GM12878 (cell line): ENCODE results near the gene APOL4. TPM values are rescaled to one million over a fixed set of nuclear protein-coding genes. Genes with fewer than 3 reads are reported as not detected.

ENCODE experiments used
- polyA plus RNA-seq, 11 experiments: library from polyadenylated mRNA; depleted of rRNA in 4 of 11; unstranded in 6 of 11; stranded (reverse) in 5 of 11; fragments of >200 nt; fragmentation: Nextera tagmentation in 4 of 11; fragmentation: Illumina TruSeq in 1 of 11; extraction: Ambion mirVana in 4 of 11; extraction: Trizol in 1 of 11; gene quantifications; 1 replicate in 1 of 11; 2 replicates in 10 of 11; pipeline versions ENCODE4 v1.2.1 to v1.2.3, GENCODE V29; 2011 to 2016; ENCODE audit warnings: inconsistent platforms in 2 of 11, missing spikeins in 2 of 11, low read depth in 1 of 11
- total RNA-seq, 4 experiments: library from RNA; depleted of rRNA in 3 of 4; stranded (reverse); fragments of >200 nt in 3 of 4; fragmentation: Illumina TruSeq in 1 of 4; extraction: Trizol in 1 of 4; gene quantifications; 2 replicates each; pipeline versions ENCODE4 v1.2.1 to v1.2.3, GENCODE V29; 2013 to 2021

APOL4 gene
- total and polyA plus RNA-seq, 10 of the 15 experiments (the other 5 are each of a cell fraction or from before 2014, with no cell fraction given), result 0.03 to 0.24 (median 0.19) TPM; not detected in 7

Other genes starting within 250 kb of the APOL4 start
- not detected in 2 replicates for gene RBFOX2, start 173.0 kb downstream of the APOL4 start, total RNA-seq (2014; rRNA removed)
- not detected in 2 replicates for gene RBFOX2, start 173.0 kb downstream of the APOL4 start, total RNA-seq (2014; rRNA removed; fragmentation: Illumina TruSeq; extraction: Trizol)
- 0.11 and 0.46 TPM in 2 replicates for gene RBFOX2, start 173.0 kb downstream of the APOL4 start, total RNA-seq (2021)
- gene RBFOX2, start 173.0 kb downstream of the APOL4 start, polyA plus RNA-seq (2011; rRNA removed), result 2.4 and 2.7 TPM in 2 replicates
- 0.02 and 0.07 TPM in 2 replicates for gene RBFOX2, start 173.0 kb downstream of the APOL4 start, polyA plus RNA-seq (2014; fragmentation: Illumina TruSeq; extraction: Trizol)
- not detected for gene RBFOX2, start 173.0 kb downstream of the APOL4 start, polyA plus RNA-seq (2014; fragmentation: Nextera tagmentation; extraction: Ambion mirVana)
- gene RBFOX2, start 173.0 kb downstream of the APOL4 start, polyA plus RNA-seq (2014; rRNA removed), result 0.01 TPM in 1 of 2 replicates, not detected in the other
- gene RBFOX2, start 173.0 kb downstream of the APOL4 start, polyA plus RNA-seq (2016; fragmentation: Nextera tagmentation; extraction: Ambion mirVana), result under 1 TPM; 0.13 to 0.20 TPM
- gene APOL3, start 41.1 kb downstream of the APOL4 start, total RNA-seq (2014; rRNA removed), result 66.8 and 66.9 TPM in 2 replicates
- 51.7 and 53.4 TPM in 2 replicates for gene APOL3, start 41.1 kb downstream of the APOL4 start, total RNA-seq (2014; rRNA removed; fragmentation: Illumina TruSeq; extraction: Trizol)
- 50.6 and 56.9 TPM in 2 replicates for gene APOL3, start 41.1 kb downstream of the APOL4 start, total RNA-seq (2021)
- gene APOL3, start 41.1 kb downstream of the APOL4 start, polyA plus RNA-seq (2011; rRNA removed), result 48.6 and 52.4 TPM in 2 replicates
- 62.4 and 63.1 TPM in 2 replicates for gene APOL3, start 41.1 kb downstream of the APOL4 start, polyA plus RNA-seq (2014; fragmentation: Illumina TruSeq; extraction: Trizol)
- 10 to 100 TPM in 1 of 2 experiments, 1 to 10 TPM in 1; 6.9 to 33.7 TPM for gene APOL3, start 41.1 kb downstream of the APOL4 start, polyA plus RNA-seq (2014; fragmentation: Nextera tagmentation; extraction: Ambion mirVana)
- 42.9 and 44.5 TPM in 2 replicates for gene APOL3, start 41.1 kb downstream of the APOL4 start, polyA plus RNA-seq (2014; rRNA removed)
- 10 to 100 TPM; 21.1 to 23.3 TPM for gene APOL3, start 41.1 kb downstream of the APOL4 start, polyA plus RNA-seq (2016; fragmentation: Nextera tagmentation; extraction: Ambion mirVana)
- gene APOL2, start 37.7 kb upstream of the APOL4 start, total RNA-seq (2014; rRNA removed), result 25.1 and 26.6 TPM in 2 replicates
- gene APOL2, start 37.7 kb upstream of the APOL4 start, total RNA-seq (2014; rRNA removed; fragmentation: Illumina TruSeq; extraction: Trizol), result 27.0 and 27.3 TPM in 2 replicates
- 29.0 and 32.9 TPM in 2 replicates for gene APOL2, start 37.7 kb upstream of the APOL4 start, total RNA-seq (2021)
- gene APOL2, start 37.7 kb upstream of the APOL4 start, polyA plus RNA-seq (2011; rRNA removed), result 32.6 and 39.9 TPM in 2 replicates
- 22.3 and 24.9 TPM in 2 replicates for gene APOL2, start 37.7 kb upstream of the APOL4 start, polyA plus RNA-seq (2014; fragmentation: Illumina TruSeq; extraction: Trizol)
- 10 to 100 TPM in 1 of 2 experiments, 1 to 10 TPM in 1; 4.4 to 14.7 TPM for gene APOL2, start 37.7 kb upstream of the APOL4 start, polyA plus RNA-seq (2014; fragmentation: Nextera tagmentation; extraction: Ambion mirVana)
- gene APOL2, start 37.7 kb upstream of the APOL4 start, polyA plus RNA-seq (2014; rRNA removed), result 26.9 and 27.4 TPM in 2 replicates
- gene APOL2, start 37.7 kb upstream of the APOL4 start, polyA plus RNA-seq (2016; fragmentation: Nextera tagmentation; extraction: Ambion mirVana), result 10 to 100 TPM; 12.3 to 13.7 TPM
- 13.7 and 14.4 TPM in 2 replicates for gene APOL1, start 51.3 kb upstream of the APOL4 start, total RNA-seq (2014; rRNA removed)
- gene APOL1, start 51.3 kb upstream of the APOL4 start, total RNA-seq (2014; rRNA removed; fragmentation: Illumina TruSeq; extraction: Trizol), result 12.6 and 13.1 TPM in 2 replicates
- 27.4 and 28.6 TPM in 2 replicates for gene APOL1, start 51.3 kb upstream of the APOL4 start, total RNA-seq (2021)
- 27.2 and 42.0 TPM in 2 replicates for gene APOL1, start 51.3 kb upstream of the APOL4 start, polyA plus RNA-seq (2011; rRNA removed)
- 20.6 and 25.3 TPM in 2 replicates for gene APOL1, start 51.3 kb upstream of the APOL4 start, polyA plus RNA-seq (2014; fragmentation: Illumina TruSeq; extraction: Trizol)
- 10 to 100 TPM in 1 of 2 experiments, 1 to 10 TPM in 1; 9.0 to 10.7 TPM for gene APOL1, start 51.3 kb upstream of the APOL4 start, polyA plus RNA-seq (2014; fragmentation: Nextera tagmentation; extraction: Ambion mirVana)
- 18.3 and 18.7 TPM in 2 replicates for gene APOL1, start 51.3 kb upstream of the APOL4 start, polyA plus RNA-seq (2014; rRNA removed)
- gene APOL1, start 51.3 kb upstream of the APOL4 start, polyA plus RNA-seq (2016; fragmentation: Nextera tagmentation; extraction: Ambion mirVana), result 10 to 100 TPM; 17.2 to 18.0 TPM
- gene MYH9, start 186.2 kb upstream of the APOL4 start, total RNA-seq (2014; rRNA removed), result 185 and 216 TPM in 2 replicates
- gene MYH9, start 186.2 kb upstream of the APOL4 start, total RNA-seq (2014; rRNA removed; fragmentation: Illumina TruSeq; extraction: Trizol), result 82.8 and 83.1 TPM in 2 replicates
- 497 and 525 TPM in 2 replicates for gene MYH9, start 186.2 kb upstream of the APOL4 start, total RNA-seq (2021)
- gene MYH9, start 186.2 kb upstream of the APOL4 start, polyA plus RNA-seq (2011; rRNA removed), result 42.4 and 98.6 TPM in 2 replicates
- gene MYH9, start 186.2 kb upstream of the APOL4 start, polyA plus RNA-seq (2014; fragmentation: Illumina TruSeq; extraction: Trizol), result 123 and 125 TPM in 2 replicates
- gene MYH9, start 186.2 kb upstream of the APOL4 start, polyA plus RNA-seq (2014; fragmentation: Nextera tagmentation; extraction: Ambion mirVana), result 1 to 10 TPM; 5.1 to 8.1 TPM
- gene MYH9, start 186.2 kb upstream of the APOL4 start, polyA plus RNA-seq (2014; rRNA removed), result 165 and 198 TPM in 2 replicates
- gene MYH9, start 186.2 kb upstream of the APOL4 start, polyA plus RNA-seq (2016; fragmentation: Nextera tagmentation; extraction: Ambion mirVana), result 100 to 1,000 TPM; 228 to 236 TPM